ENCODE measurements around the gene VKORC1.

DNA sequence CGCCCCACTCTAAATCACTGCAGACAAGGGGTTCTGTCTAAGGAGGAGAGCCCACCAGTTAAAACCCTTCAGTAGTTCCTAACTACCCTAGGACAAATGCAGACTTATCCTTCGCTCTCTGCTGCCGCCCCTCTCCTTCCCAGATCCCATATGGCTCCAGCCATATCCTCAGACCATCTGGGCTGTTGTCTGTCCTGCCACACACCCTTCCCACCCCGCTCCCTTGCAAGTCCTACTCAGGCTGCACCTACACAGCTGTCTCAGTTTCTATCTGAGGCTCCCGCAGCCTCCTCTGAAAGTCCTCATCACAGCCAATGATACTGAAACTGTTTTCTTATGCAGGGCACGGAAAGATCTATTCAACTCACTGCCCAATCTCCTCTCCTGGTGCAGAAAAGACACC lies 12.9 kb upstream of the VKORC1 start:
- TF ChIP-seq CTCF (IDR thresholded peaks at IDR 0.05) (no peak), YY1 (IDR thresholded peaks at IDR 0.05; ENCODE audit: low read depth) (no peak), JUND (IDR thresholded peaks at IDR 0.05) (no peak), MAX (IDR thresholded peaks at IDR 0.05; ENCODE audit: low read depth) (no peak), POLR2AphosphoS5 (IDR thresholded peaks at IDR 0.05; ENCODE audit: low read depth, low read length) (no peak), EP300 (IDR thresholded peaks at IDR 0.05; ENCODE audit: borderline replicate concordance in 1 of 2, low read depth in 1 of 2, low read length in 1 of 2) (no peak), REST (IDR thresholded peaks at IDR 0.05; ENCODE audit: low read depth, low read length) (no peak), EZH2phosphoT487 (IDR thresholded peaks at IDR 0.05; ENCODE audit: borderline replicate concordance, low read depth) (no peak)

Measured in SK-N-SH (cell line).